CD14-positive monocyte (primary cell): ENCODE data around the gene DBX2. TPM values are rescaled to one million over a fixed set of nuclear protein-coding genes. Genes with fewer than 3 reads are reported as not detected.

Source experiments
- DNase-seq, 3 donors: peaks; one replicate each; pipeline ENCODE4 v3.0.0-alpha.2; 2011 to 2022
- H2AFZ ChIP-seq: 2 replicates; pipeline ENCODE4 v1.6.0; 2012; ENCODE audit warnings: mild to moderate bottlenecking, low read depth, low read length, inconsistent platforms; ENCODE audit not compliant: insufficient read depth, poor library complexity, severe bottlenecking
- H3K27ac ChIP-seq, 2 donors: 1 replicate in 1 of 2; 2 replicates in 1 of 2; pipeline ENCODE4 v1.5.1; 2012 to 2013; ENCODE audit warnings: low read length in 2 of 2, control low read depth in 1 of 2, inconsistent platforms in 1 of 2, low read depth in 1 of 2, mild to moderate bottlenecking in 1 of 2
- H3K27me3 ChIP-seq, 2 donors: one replicate each; pipeline versions ENCODE4 v1.6.0 to v1.6.1; 2011 to 2013; ENCODE audit warnings: low read length in 2 of 2; ENCODE audit not compliant: control insufficient read depth in 2 of 2, insufficient read depth in 2 of 2
- H3K36me3 ChIP-seq, 2 donors: replicated peaks in 1 of 2; 1 replicate in 1 of 2; 2 replicates in 1 of 2; pipeline versions ENCODE4 v1.5.1 to v1.6.1; 2012 to 2013; ENCODE audit warnings: low read length in 2 of 2, control low read depth in 1 of 2, inconsistent platforms in 1 of 2, mild to moderate bottlenecking in 1 of 2; ENCODE audit not compliant: insufficient read depth in 2 of 2, control insufficient read depth in 1 of 2
- H3K4me1 ChIP-seq, 2 donors: 1 replicate in 1 of 2; 2 replicates in 1 of 2; pipeline versions ENCODE4 v1.5.1 to v1.6.1; 2012 to 2013; ENCODE audit warnings: low read length in 2 of 2, control low read depth in 1 of 2, inconsistent platforms in 1 of 2, mild to moderate bottlenecking in 1 of 2, moderate library complexity in 1 of 2; ENCODE audit not compliant: insufficient read depth in 2 of 2, control insufficient read depth in 1 of 2
- H3K4me2 ChIP-seq: replicated peaks from 2 replicates; pipeline ENCODE3; 2012; ENCODE audit warnings: low read length, moderate library complexity, mild to moderate bottlenecking; ENCODE audit not compliant: poor library complexity, severe bottlenecking; ENCODE audit errors: extremely low read depth
- H3K4me3 ChIP-seq, 3 experiments: fragments of 200-600 bp in 1 of 3; sonication (generic) in 1 of 3; replicated peaks in 1 of 3; 1 replicate in 2 of 3; 2 replicates in 1 of 3; pipeline ENCODE4 v1.5.1; 2011 to 2013; ENCODE audit warnings: low read length in 3 of 3, mild to moderate bottlenecking in 3 of 3, control low read depth in 2 of 3, low read depth in 2 of 3, inconsistent platforms in 1 of 3, moderate library complexity in 1 of 3
- H3K79me2 ChIP-seq: 2 replicates; pipeline ENCODE4 v1.6.0; 2012; ENCODE audit warnings: mild to moderate bottlenecking, control low read depth, inconsistent platforms, low read length, moderate library complexity; ENCODE audit not compliant: insufficient read depth
- H3K9ac ChIP-seq: 2 replicates; pipeline ENCODE4 v1.6.0; 2017; ENCODE audit warnings: low read length, mild to moderate bottlenecking; ENCODE audit not compliant: insufficient read depth, poor library complexity, severe bottlenecking
- H3K9me3 ChIP-seq, 2 donors: replicated peaks in 1 of 2; 1 replicate in 1 of 2; 2 replicates in 1 of 2; pipeline versions ENCODE4 v1.5.1 to v1.6.1; 2012 to 2013; ENCODE audit warnings: low read length in 2 of 2, control low read depth in 1 of 2; ENCODE audit not compliant: control insufficient read depth in 1 of 2, insufficient read depth in 1 of 2
- H4K20me1 ChIP-seq: 2 replicates; pipeline ENCODE4 v1.6.0; 2012; ENCODE audit warnings: mild to moderate bottlenecking, low read length, control low read depth, moderate library complexity; ENCODE audit not compliant: insufficient read depth
- H3K27ac Mint-ChIP-seq, 7 donors: one replicate each; pipeline ENCODE4 v1.8.0; 2020; ENCODE audit warnings: mild to moderate bottlenecking in 7 of 7, mixed read lengths in 7 of 7, moderate library complexity in 6 of 7, inconsistent platforms in 2 of 7
- H3K27me3 Mint-ChIP-seq, 3 donors: one replicate each; pipeline ENCODE4 v1.8.0; 2021 to 2022; ENCODE audit warnings: low read depth in 3 of 3, mild to moderate bottlenecking in 3 of 3, mixed read lengths in 3 of 3, moderate library complexity in 3 of 3, inconsistent platforms in 1 of 3
- H3K36me3 Mint-ChIP-seq, 2 donors: one replicate each; pipeline ENCODE4 v1.8.0; 2020; ENCODE audit warnings: mixed read lengths in 2 of 2, inconsistent platforms in 1 of 2, mild to moderate bottlenecking in 1 of 2
- H3K4me1 Mint-ChIP-seq: one replicate; pipeline ENCODE4 v1.8.0; 2020; ENCODE audit warnings: mild to moderate bottlenecking, mixed read lengths
- H3K4me3 Mint-ChIP-seq, 2 donors: one replicate each; pipeline ENCODE4 v1.8.0; 2020; ENCODE audit warnings: mild to moderate bottlenecking in 2 of 2, mixed read lengths in 2 of 2, moderate library complexity in 1 of 2
- H3K9me3 Mint-ChIP-seq, 7 donors: one replicate each; pipeline ENCODE4 v1.8.0; 2020 to 2022; ENCODE audit warnings: mixed read lengths in 7 of 7, mild to moderate bottlenecking in 6 of 7, moderate library complexity in 6 of 7, inconsistent platforms in 2 of 7
- CTCF ChIP-seq: fragments of 200-600 bp; IDR thresholded peaks from one replicate; pipeline ENCODE4 v1.8.0; 2022; ENCODE audit warnings: antibody characterized with exemption, mild to moderate bottlenecking
- WGBS: methylation state at CpG from one replicate; pipeline ENCODE4 v1.1.5; 2013; ENCODE audit warnings: missing lambda C conversion rate; ENCODE audit not compliant: insufficient coverage; 5-methylcytosine and 5-hydroxymethylcytosine counted together
- intact Hi-C, 2 donors: fragments of 100-400 bp; cut with micrococcal nuclease; formaldehyde crosslinking; loops; one replicate each; pipeline versions ENCODE4 v1.15.0 to v1.15.1; 2023
- polyA plus RNA-seq, 3 donors: library from polyadenylated mRNA; depleted of rRNA in 1 of 3; unstranded in 2 of 3; stranded (reverse) in 1 of 3; fragments of 300-500 nt in 2 of 3; fragments of >200 nt in 1 of 3; fragmentation: Illumina TruSeq in 2 of 3; gene quantifications; 1 replicate in 2 of 3; 2 replicates in 1 of 3; pipeline ENCODE4 v1.2.3, GENCODE V29; 2012 to 2021

DBX2 gene
- polyA plus RNA-seq, 3 donors: not detected

- Histone ChIP-seq H3K4me3 (no peak overlapping the region), H3K9ac (no peak overlapping the region), H3K27me3 (no peaks in the 10 kb centered on the region), H4K20me1 (no peaks in the 10 kb centered on the region), H3K36me3 (no peaks in the 10 kb centered on the region), H3K79me2 (no peaks in the 10 kb centered on the region), H3K9me3 (no peaks in the 10 kb centered on the region), H3K4me2 (no peak overlapping the region), H3K4me1 (no peaks in the 10 kb centered on the region), H2AFZ (no peak overlapping the region), H3K27ac (no peak overlapping the region)
- no peak for DNase-seq
- no CpG with 5 or more reads among the region's 2 CpGs for WGBS
- no peak overlapping the region for H3K27ac Mint-ChIP-seq
- TF ChIP-seq CTCF: no peak
- H3K4me3 Mint-ChIP-seq: no peak overlapping the region
- H3K27me3 Mint-ChIP-seq: peaks cover 0 to 4% (median 4%) of the 10 kb centered on the region in 3 donors
- no peaks in the 10 kb centered on the region for H3K4me1 Mint-ChIP-seq
- peaks cover 0 to 2% (median 2%) of the 10 kb centered on the region in 7 donors for H3K9me3 Mint-ChIP-seq
- intact Hi-C loops: no loop called here
- H3K36me3 Mint-ChIP-seq: no peaks in the 10 kb centered on the region
These were observed 9.9 kb downstream of the DBX2 start for GRCh38 chr12:45040977-45041376.

GRCh38 chr12:45039757-45040156, 11.1 kb downstream of the DBX2 start:
- no peak overlapping the region for H3K9ac ChIP-seq
- Mint-ChIP-seq H3K4me3 (no peak overlapping the region), H3K36me3 (no peaks in the 10 kb centered on the region), H3K4me1 (no peaks in the 10 kb centered on the region), H3K27me3 (peaks cover 0 to 2% (median 0%) of the 10 kb centered on the region in 3 donors), H3K9me3 (peaks cover 0 to 2% (median 2%) of the 10 kb centered on the region in 7 donors), H3K27ac (no peak overlapping the region)
- no peak overlapping the region for H3K4me2 ChIP-seq
- no peaks in the 10 kb centered on the region for H4K20me1 ChIP-seq
- no peak overlapping the region for H2AFZ ChIP-seq
- no peaks in the 10 kb centered on the region for H3K79me2 ChIP-seq
- H3K27ac ChIP-seq: no peak overlapping the region
- H3K4me3 ChIP-seq: no peak overlapping the region
- H3K36me3 ChIP-seq: no peaks in the 10 kb centered on the region
- no peak for TF ChIP-seq CTCF
- intact Hi-C loops: no loop called here
- DNase-seq: no peak
- no peaks in the 10 kb centered on the region for H3K9me3 ChIP-seq
- WGBS: no CpG with 5 or more reads among the region's 2 CpGs
- H3K27me3 ChIP-seq: no peaks in the 10 kb centered on the region
- H3K4me1 ChIP-seq: no peaks in the 10 kb centered on the region
